ENCODE measurements around the gene TPGS2.
A peak's percentile ranks its signal among the peaks of the same experiment; 100 is the strongest.
"Not testable (repeated sequence)": the region's sequence is repeated elsewhere in the genome, so short reads cannot be mapped to it uniquely, and the experiment has no call there.

TPGS2 gene, protein sequence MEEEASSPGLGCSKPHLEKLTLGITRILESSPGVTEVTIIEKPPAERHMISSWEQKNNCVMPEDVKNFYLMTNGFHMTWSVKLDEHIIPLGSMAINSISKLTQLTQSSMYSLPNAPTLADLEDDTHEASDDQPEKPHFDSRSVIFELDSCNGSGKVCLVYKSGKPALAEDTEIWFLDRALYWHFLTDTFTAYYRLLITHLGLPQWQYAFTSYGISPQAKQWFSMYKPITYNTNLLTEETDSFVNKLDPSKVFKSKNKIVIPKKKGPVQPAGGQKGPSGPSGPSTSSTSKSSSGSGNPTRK

DNA sequence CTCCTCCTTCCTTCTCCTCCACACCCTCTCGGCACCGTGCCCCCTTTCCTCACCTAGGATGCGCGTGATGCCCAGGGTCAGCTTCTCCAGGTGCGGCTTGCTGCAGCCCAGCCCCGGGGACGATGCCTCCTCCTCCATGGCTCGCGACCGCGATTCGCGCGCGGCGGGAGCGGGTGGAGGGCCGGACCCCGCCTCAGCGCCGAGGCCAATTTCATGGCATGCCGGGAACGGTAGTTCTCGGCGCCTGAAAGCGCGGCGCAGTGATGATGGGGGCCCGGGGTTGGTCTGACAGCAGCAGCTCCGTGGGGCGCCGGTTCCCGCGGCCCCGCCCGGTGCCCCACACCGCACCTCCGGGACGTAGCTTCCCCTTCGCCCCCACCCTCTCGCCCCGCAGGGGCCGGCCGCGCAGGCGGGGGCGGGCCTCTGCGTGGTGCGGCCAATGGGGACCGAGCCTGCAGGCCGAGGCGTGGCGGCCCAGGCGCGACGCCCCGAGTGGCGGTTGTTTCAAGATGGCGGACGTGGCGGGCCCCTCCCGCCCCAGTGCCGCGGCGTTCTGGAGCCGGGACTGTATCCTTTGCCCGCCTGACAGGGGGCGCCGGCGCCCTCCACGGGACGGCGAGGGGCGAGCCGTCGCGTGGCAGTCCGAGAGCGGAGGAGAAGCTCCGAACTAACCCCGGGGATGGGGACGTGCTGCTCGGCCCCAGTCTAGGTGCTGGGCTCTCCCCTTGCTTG is at the start of gene TPGS2, which contains the start of gene KIAA1328:
Gene TPGS2, minus strand, starts transcription at position 373 of the 732 bp plus-strand sequence. Its CDS starts 235 bp downstream, at position 138.
Gene KIAA1328, plus strand, starts transcription at position 498 of the 732 bp plus-strand sequence. Its CDS starts 12 bp downstream, at position 510.
- DNase-seq = peak; percentile 77 to 83

DNA sequence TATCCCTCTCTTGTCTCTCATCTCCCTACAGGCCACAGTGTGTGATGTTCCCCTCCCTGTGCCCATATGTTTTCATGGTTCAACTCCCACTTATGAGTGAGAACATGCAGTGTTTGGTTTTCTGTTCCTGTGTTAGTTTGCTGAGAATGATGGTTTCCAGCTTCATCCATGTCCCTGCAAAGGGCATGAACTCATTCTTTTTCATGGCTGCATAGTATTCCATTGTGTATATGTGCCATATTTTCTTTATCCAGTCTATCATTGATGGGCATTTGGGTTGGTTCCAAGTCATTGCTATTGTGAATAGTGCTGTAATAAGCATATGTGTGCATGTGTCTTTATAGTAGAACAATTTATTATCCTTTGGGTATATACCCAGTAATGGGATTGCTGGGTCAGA is 45.0 kb upstream of the TPGS2 start:
- not testable (repeated sequence) for DNase-seq

DNA sequence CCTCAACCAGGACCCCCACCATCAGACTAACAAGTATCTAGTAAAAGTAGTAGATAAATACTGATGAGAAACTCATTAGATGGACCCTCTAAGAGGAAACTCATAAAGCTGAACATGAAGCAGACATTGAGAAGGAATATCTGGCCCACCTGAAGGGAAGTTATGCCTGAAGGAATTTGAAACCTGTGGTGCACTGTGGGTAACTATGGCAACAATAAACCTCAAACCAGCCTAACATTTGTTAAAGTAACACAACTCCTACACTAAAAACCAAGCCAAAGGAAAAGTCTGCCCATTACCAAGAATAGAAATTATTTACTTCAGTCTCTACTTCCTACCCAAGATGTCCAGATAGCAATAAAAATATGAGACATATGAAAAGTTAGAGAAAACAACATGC is 43.5 kb upstream of the TPGS2 start:
- peak in 1 of 2 experiments; percentile 5 for DNase-seq

DNA sequence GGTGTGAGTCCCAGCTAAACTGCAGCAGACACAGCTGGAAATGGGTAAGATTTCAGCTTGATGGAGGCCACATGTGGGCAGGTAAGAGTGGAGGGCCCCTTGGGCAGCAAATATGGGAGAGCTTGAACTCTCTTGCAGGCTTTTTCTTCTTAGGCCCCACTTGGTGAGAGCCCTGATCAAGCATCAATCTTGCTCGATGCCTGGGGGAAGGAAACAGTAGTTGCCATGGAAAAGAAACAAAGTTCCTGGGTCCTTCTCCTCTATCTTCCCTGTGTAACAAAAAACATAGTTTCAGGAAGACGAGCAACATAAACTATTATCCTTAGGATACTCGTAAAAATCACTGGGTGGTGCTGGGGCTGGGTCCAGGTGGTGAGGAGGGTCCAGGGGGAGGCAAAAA is 43.0 kb upstream of the TPGS2 start:
- no peak for DNase-seq

DNA sequence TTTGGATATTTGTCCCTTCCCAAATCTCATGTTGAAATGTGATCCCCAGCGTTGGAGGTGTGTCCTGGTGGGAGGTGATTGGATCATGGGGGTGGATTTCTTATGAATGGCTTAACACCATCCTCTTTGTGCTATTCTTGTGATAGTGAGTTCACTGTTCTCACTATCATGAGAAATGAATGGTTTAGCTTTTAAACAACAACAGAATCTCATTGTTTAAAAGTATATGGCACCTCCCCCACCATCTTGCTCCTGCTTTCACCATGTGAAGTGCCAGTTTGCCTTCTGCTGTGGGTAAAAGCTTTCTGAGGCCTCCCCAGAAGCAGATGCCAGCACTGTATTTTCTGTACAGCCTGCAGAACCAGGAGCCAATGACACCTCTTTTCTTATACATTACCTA is 38.3 kb upstream of the TPGS2 start:
- DNase-seq = no peak

DNA sequence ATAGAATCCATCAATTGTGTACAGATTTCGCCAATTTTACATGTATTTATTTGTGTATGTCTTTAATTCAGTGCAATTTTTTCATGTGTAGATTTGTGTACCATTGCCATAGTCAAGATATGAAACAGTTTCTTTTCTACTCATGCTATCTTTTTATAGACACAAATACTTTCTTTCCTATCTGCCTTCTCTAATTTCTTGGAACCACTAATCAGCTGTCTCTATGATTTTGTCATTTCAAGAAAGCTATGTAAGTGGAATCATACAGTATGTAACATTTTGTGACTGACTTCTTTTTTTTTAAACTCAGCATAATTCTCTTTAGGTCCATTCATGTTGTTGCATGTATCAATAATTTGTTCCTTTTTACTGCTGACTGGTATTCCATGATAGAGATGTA is 33.4 kb upstream of the TPGS2 start:
- no peak for DNase-seq

DNA sequence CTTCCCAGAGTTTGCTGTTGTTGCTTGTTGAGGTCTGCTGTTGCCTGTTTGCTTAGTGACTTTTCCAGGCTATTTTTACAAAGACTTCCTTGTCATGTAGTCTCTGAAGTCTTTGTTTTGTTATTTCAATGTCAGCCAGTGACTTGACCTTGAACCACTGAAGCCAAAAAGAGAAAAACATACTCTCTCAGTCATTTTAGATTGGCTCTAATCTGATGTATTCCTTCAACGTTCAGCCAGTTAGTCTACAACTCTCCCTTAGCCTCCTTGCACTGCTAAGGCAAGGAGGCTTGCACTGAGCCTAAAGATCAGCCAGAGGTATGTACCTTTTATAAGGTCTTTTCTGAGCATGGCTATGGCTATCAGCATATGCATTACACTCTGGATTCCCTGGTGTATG is 28.0 kb upstream of the TPGS2 start:
- no peak for DNase-seq

DNA sequence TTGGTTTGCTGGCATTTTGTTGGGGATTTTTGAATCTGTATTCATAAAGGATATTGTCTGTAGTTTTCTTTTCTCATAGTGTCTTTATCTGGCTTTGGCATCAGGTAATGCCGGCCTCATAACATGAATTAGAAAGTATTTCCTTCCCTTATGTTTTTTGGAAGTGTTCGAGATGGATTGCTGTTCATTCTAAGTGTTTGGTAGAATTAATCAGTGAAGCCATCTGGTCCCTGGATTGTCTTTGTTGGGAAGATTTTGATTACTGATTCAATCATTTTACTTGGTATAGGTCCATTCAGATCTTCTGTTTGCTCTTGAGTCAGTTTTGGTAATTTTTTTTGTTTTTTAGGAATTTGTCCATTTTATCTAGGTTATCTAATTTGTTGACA is 22.4 kb upstream of the TPGS2 start:
- DNase-seq = no peak

DNA sequence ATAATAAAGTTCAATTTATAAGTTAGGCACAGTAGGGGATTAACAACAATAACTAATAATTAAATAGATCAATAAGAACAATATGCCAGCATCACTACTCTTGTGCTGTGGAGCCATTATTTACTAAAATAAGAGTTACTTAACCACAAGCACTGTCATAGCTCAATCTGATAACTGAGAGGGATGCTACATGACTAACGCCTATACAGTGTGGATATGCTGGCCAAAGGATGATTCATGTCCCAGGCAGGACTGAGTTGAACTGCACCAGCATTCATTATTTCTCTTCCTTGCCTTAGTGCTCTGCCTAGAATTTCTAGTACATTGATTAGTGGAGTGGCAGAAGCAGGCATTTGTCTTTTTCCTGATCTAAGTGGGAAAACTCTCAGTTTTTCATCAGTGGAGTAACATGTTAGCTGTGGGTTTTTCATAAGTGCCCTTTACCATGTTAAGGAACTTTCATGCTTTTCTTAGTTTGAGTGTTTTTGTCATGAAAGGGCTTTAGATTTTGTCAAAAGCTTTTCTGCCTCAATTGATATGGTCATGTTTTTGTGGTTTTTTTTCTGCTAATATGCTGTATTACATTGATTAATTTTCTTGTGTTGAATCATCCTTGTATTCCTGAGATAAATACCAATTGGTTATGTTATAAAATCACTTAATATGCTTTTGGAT is 21.9 kb upstream of the TPGS2 start:
- DNase-seq = peak; percentile 59 to 75

DNA sequence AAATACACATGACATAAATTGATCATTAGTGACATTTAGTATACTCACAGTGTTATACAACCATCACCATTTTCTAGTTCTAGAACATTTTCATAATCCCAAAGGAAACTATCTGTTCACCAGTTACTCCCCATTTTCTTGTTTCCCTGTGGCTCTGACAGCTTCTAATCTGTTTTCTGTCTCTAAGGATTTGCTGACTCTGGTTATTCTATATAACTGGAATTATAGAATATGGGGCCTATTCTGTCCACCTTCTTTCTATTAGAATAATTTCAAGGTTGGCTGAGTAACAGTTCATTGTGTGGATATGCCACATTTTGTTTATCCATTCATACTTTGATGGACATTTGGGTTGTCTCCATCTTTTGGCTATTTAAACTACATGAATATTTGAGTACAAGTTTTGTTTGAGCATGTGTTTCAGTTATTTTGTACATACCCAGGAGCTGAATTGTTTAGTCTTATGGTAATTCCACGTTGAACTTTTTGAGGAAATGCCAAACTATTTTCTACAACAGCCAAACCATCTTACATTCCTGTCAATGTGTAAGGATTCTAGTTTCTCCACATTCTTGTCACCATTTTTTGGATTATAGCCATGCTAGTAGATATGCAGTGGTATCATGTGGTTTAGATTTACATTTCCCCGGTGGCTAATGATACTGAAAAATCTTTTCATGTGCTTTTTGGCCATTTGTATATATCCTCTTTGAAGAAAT is 20.6 kb upstream of the TPGS2 start:
- no peak for DNase-seq

DNA sequence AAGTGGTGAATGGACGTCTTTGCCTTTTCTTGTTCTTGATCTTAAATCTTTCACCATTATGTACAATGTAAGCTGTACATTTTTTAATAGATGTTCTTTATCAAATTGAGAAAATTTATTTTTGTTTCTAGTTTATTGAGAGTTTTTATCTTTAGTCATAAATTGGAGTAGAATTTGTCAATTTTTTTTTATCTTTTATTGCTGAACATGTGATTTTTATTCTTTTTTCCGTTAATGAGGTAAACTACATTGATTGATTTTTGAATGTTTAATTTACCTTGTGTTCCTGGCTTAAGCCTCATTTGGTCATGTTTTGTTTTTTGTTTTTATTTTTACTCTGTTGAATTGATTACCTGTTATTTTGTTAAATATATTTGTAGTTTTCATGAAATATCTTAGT is 19.8 kb upstream of the TPGS2 start:
- DNase-seq = no peak

DNA sequence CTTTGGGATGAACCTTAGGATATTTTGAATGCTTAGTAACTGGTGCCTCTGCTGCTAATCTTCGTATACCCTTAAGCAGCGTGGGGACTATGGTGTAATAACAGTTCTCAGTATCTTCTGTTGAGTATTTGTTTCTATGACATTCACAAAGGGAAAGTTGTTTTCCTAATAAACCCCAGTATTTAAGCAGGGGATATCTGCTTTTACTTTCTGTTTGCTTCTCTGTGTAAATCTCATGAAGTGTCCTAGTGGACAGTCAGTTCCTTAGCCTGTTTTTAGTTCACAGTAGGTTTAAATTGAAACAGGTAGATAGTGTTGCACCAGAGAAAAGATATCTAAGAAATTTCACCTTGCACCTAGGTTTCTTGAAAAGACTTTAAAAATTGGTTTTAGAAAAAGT is 15.0 kb upstream of the TPGS2 start:
- DNase-seq = no peak

DNA sequence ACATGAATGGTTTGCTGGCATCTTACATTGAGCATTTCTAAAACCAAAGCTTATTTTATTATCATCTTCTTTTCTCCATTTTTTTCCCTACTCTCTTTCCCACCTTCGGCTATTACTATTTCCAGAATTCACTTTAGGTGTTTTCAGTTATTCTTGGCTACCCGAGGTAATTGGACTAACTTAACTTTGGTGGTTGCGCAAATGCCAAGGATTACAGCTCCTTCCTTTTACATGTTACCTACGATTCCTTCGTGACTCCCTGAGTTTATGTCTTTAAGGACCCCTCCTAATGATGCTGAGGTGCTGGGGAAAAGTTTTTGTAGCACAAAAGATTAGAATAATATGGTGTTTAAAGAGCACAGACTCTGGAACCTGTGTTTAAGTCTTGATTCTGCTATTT is 14.4 kb upstream of the TPGS2 start:
- no peak for DNase-seq

DNA sequence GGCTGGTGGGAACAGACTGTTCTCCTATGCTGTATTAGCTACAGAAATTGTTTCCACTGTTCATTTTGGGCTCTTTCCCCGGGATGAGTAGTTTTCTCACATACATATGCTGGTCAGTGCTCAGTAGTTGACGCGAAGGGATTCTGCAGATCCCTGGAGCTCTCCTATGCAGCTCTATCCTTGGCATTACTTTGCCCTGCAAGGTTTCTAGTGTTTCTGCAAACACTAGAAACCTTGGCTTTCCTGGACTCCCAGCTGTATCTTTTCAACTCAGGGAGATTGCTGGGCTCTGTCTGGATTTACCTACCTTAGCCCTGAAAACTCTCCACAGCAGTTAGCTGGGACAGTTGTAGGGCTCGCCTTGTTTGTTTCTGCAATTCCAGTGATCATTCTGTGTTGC is 11.0 kb upstream of the TPGS2 start:
- DNase-seq = no peak

DNA sequence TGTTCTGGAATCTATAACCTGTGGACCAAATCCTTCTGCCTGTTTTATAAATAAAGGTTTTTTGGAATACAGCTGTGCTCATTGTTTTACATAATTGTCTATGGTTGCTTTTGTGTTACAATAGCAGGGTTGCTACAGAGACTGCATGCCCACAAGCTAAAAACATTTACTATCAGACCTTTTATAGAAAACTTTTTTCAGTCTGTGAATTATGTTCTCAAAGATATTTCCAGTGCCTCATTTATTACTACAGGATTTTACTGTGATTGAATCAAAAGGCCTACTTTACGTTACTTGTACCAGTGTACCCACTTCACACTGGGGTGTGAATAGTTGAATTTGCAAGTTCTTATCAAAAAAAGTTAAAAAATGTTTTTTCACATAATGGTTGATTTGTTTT is 7.1 kb upstream of the TPGS2 start:
- DNase-seq = no peak

DNA sequence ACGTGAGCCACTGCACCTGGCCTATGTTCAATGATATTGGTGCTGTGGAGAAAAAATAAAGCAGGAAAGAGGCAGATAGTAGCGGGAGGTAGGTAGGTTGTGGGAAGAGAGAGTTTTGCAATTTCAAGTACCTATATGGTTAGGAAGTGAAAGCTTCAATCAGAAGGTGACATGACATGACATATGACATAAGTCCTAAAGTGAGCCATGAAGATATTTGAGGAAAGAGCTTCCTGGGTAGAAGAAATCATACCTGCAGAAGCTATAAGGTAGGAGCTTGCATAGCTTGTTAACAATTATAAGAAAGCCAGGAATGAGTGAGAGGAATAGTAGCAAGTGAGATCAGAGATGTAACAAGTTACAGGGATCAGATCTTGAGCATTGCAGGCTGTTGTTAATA is 4.3 kb upstream of the TPGS2 start:
- DNase-seq = no peak

DNA sequence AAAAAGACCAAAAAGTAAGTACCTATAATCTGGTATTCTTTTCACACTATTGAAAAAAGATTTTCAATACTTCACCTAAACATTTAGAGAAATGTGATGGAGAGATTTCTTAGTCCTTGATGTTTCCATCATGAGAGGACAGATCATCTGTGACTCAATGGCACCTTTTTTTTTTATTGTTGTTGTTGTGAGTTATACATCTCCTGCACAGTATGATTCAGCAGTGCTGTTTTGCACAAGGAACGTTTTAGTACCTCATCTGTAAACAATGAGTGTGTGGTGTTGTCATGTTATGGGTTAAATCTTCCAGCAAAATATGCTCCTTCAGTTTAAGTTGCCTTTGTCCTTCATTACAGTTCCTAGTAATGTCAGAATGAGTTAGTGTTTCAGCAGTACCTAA is 2.3 kb upstream of the TPGS2 start:
- no peak for DNase-seq

DNA sequence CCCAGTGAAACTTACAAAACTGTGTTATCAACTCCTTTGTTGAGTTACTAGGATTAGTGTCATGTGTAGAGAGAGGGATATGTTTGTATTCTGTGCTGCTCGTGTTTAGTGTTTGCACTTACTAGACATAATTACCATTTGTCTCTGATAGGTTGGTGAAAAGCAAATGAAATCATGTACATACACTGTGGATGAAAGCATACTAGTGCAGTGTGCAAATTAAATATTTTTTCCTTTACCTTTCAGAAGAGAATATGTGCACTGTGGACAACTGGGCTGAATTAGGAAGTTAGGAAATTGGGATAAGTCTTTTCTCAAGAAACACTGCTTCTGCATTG is 1.3 kb upstream of the TPGS2 start:
- DNase-seq = no peak

DNA sequence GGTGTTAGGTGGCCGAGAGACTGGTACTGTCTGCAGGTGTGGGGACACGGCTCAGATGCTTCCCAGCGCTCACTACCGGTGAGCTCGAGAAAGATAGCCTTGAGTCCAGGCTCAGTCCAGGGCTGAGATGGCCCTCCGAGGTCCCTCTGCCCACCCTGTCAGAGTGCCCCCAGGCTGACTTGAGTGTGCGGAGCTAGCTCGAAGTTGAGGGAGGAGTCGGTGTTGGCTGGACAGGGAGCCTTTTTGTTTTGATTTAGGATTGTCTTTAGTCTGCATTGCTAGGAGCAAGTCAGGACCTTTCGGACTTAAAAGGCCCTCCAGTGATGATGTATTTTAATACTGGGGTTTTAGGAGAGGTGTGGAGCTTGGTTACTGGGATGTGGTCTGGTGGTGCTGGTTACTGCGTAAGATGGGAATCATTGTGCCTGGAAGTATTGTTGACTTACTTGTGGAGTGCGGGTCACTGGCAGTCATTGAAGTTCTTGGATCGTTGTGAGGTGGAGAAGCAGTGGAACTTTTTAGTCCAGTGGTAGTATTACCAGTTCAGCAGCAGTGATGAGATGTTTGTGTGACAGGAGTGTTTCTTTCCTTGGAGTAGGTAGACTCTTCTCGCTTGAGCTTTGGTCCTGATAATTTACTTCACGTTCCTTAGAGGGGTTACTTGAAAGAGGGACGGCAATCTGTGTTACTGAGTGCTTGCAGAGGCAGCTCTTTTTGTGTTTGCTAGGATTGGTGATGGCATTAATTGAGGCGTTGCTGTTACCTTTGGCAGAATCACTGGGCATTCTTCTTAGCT is 758 bp upstream of the TPGS2 start:
- DNase-seq = peak in 1 of 2 experiments; percentile 47

DNA sequence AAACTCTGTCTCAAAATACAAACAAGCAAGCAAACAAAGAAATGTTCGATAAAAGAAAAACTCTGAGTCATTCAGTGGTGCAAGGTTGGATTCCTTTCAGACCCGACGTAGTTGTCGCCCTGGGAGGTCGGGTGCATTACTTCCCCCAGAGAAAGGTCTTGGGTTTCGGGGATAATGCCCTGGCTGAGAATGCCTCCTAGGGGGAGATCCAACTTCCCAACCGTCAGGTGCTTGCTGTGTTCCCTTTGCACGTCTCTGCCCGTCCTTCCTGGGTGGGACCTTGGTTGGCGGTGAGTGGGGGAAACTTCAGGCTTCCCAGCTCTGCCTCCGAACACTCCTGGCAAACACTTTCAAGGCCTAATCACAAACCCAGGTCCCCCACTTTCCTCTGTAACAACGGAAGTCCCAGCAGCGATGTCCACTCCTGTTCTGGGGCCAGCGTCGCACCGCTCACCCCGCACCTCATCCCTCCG is 609 bp downstream of the TPGS2 start:
- peak in 1 of 2 experiments; percentile 40 for DNase-seq

DNA sequence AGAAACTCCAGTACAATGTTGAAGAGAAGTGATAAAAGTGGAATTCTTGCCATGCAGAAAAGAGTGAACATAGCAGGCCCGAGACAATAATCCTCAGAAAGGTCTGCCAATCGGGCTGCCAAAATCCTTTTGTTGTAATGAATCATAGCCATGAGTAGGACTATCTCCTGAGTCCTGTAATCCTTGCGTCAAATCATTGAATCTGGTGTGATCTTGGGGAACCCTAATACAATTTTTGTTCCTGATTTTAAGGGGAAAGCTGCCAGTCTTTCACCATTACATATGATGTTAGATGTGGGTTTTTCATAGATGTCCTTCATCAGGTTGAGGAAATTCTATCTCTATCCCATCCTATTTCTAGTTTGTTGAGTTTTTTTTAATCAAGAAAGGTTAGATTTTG is 2.2 kb downstream of the TPGS2 start:
- no peak for DNase-seq

DNA sequence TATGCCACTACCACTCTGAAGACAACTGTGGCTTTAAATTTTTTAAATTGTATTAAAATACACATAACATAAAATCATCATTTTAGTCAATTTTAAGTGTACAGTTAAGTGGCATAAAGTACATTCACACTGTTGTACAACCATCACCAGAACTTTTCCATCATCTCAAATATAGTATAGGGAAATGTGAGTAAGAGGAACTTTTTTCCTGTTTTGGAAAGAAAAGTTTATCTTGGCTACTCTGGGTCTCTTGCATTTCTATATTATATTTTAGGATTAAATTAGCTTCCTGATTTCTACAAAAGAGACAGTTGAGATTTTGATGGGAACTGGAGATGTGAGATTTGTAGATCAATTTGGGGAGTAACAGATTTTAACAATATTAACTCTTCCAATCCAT is 3.3 kb downstream of the TPGS2 start:
- DNase-seq = no peak

Measured in SW 1271 (cell line).